ENCODE data around the gene RNFT2.

DNA sequence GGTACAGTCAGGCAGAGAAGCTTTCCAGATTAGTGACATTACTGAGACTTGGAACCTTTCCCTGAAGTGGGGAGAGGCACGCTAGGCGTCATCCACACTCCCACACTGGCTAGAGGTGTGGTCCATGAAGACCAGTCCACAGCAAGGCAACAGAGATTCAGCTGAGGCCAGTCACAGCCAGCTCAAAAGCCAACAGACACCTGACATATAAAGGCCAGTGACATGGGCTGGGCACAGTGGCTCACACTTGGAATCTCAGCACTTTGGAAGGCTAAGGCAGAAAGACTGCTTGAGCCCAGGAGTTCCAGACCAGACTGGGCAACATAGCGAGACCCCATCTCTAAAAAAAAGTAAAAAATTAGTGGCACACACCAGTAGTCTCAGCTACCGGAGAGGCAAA is 132.2 kb downstream of the RNFT2 start:
- TF ChIP-seq CTCF (conservative IDR thresholded peaks at IDR 0.05) (no peak), EZH2 (IDR thresholded peaks at IDR 0.05; ENCODE audit: low read depth) (no peak)
